Measurements from ENCODE around the gene GP1BB.

The GP1BB gene

GRCh38 chr22:19742160-19743066, 19.1 kb downstream of the GP1BB start:
- TF ChIP-seq TAF1 (IDR thresholded peaks at IDR 0.05; ENCODE audit: low read depth) = no peak
- no peak for TF ChIP-seq EP300 (IDR thresholded peaks at IDR 0.05; ENCODE audit: borderline replicate concordance)
- TF ChIP-seq, protein P1, sequence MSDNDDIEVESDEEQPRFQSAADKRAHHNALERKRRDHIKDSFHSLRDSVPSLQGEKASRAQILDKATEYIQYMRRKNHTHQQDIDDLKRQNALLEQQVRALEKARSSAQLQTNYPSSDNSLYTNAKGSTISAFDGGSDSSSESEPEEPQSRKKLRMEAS (IDR thresholded peaks at IDR 0.05) = no peak
- no peak for TF ChIP-seq EGR1 (IDR thresholded peaks at IDR 0.05)
- TF ChIP-seq YY1 (IDR thresholded peaks at IDR 0.05; ENCODE audit: low read depth) = no peak
- TF ChIP-seq TEAD4 (IDR thresholded peaks at IDR 0.05) = no peak
- no peak for TF ChIP-seq CEBPB (IDR thresholded peaks at IDR 0.05)
- no peak for TF ChIP-seq NFIC (IDR thresholded peaks at IDR 0.05)
- no peak for TF ChIP-seq FOXM1 (IDR thresholded peaks at IDR 0.05; ENCODE audit: borderline replicate concordance, low read depth)
- no peak for TF ChIP-seq CREB1 (IDR thresholded peaks at IDR 0.05; ENCODE audit: low read depth)
- no peak for TF ChIP-seq ZBTB7A (IDR thresholded peaks at IDR 0.05; ENCODE audit: low read depth)

DNA sequence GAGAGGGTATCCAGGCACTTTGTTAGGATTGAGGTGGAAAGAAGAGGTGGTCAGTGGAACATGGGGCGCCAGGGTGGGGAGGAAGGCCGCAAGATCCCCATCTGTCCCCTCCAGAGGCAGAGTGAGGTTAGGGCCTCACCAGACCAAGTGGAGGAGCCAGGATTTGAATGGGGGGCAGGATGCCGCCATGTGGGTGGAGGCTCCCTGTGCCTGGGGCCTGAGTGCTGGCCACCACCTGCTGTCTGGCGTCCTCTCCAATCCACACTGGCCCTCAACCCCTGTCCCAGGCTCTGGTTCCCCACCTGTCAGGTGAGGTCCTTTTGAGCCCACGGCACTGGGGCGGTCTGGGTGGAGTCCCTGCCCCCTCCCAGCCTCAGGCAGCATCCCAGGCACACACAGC, 19.7 kb downstream of the GP1BB start:
- no peak for TF ChIP-seq ZBTB7A (IDR thresholded peaks at IDR 0.05; ENCODE audit: low read depth)
- TF ChIP-seq, protein P1 (IDR thresholded peaks at IDR 0.05) = no peak
- TF ChIP-seq RAD21 (IDR thresholded peaks at IDR 0.05; ENCODE audit: low read depth) = no peak
- no peak for TF ChIP-seq TAF1 (IDR thresholded peaks at IDR 0.05; ENCODE audit: low read depth)
- no peak for TF ChIP-seq NFIC (IDR thresholded peaks at IDR 0.05)
- TF ChIP-seq, protein P2, sequence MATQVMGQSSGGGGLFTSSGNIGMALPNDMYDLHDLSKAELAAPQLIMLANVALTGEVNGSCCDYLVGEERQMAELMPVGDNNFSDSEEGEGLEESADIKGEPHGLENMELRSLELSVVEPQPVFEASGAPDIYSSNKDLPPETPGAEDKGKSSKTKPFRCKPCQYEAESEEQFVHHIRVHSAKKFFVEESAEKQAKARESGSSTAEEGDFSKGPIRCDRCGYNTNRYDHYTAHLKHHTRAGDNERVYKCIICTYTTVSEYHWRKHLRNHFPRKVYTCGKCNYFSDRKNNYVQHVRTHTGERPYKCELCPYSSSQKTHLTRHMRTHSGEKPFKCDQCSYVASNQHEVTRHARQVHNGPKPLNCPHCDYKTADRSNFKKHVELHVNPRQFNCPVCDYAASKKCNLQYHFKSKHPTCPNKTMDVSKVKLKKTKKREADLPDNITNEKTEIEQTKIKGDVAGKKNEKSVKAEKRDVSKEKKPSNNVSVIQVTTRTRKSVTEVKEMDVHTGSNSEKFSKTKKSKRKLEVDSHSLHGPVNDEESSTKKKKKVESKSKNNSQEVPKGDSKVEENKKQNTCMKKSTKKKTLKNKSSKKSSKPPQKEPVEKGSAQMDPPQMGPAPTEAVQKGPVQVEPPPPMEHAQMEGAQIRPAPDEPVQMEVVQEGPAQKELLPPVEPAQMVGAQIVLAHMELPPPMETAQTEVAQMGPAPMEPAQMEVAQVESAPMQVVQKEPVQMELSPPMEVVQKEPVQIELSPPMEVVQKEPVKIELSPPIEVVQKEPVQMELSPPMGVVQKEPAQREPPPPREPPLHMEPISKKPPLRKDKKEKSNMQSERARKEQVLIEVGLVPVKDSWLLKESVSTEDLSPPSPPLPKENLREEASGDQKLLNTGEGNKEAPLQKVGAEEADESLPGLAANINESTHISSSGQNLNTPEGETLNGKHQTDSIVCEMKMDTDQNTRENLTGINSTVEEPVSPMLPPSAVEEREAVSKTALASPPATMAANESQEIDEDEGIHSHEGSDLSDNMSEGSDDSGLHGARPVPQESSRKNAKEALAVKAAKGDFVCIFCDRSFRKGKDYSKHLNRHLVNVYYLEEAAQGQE (IDR thresholded peaks at IDR 0.05; ENCODE audit: low read depth) = no peak
- TF ChIP-seq TEAD4 (IDR thresholded peaks at IDR 0.05) = no peak
- TF ChIP-seq EP300 (IDR thresholded peaks at IDR 0.05; ENCODE audit: borderline replicate concordance) = no peak
- no peak for TF ChIP-seq TCF12 (IDR thresholded peaks at IDR 0.05; ENCODE audit: low read depth)
- TF ChIP-seq YY1 (IDR thresholded peaks at IDR 0.05; ENCODE audit: low read depth) = no peak
- TF ChIP-seq, protein P3, sequence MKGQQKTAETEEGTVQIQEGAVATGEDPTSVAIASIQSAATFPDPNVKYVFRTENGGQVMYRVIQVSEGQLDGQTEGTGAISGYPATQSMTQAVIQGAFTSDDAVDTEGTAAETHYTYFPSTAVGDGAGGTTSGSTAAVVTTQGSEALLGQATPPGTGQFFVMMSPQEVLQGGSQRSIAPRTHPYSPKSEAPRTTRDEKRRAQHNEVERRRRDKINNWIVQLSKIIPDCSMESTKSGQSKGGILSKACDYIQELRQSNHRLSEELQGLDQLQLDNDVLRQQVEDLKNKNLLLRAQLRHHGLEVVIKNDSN (IDR thresholded peaks at IDR 0.05) = no peak
- TF ChIP-seq CEBPB (IDR thresholded peaks at IDR 0.05) = no peak
- no peak for TF ChIP-seq CREB1 (IDR thresholded peaks at IDR 0.05; ENCODE audit: low read depth)
- no peak for TF ChIP-seq FOXM1 (IDR thresholded peaks at IDR 0.05; ENCODE audit: borderline replicate concordance, low read depth)
- no peak for TF ChIP-seq EGR1 (IDR thresholded peaks at IDR 0.05)

- no peak for TF ChIP-seq CEBPB (IDR thresholded peaks at IDR 0.05)
Measured at GRCh38 chr22:19743651-19744050, 20.3 kb downstream of the GP1BB start.

DNA sequence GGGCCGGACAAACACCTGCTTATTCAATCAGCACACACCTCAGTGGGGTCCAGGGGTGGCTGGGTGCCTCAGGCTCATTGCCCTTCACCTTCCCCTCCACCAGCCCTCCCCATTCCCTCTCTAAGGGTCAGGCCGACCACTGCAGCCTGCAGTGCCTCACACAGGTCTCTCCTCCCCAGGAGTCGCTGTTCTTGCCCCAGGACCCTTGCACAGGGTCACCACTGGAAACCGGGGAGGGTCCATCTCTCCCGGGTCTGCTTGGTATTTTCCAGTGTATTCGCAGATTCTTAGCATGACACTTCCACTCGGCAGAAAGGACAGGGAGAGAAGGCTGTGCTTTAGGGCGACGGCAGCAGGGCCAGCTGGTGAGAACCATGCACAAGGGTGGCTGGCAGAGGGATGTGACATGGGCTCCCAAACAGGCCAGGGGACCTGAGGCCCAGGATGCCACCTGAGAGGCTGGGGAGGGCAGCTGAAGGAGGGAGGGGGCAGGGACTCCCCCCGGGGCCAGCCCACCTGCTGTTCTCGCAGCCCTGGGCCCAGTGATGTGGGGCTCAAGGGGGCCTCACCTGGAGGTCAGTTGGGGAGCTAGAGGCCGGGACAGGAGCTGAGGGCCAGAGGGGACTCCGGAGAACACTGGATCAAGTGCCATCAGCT, 21.1 kb downstream of the GP1BB start:
- TF ChIP-seq FOXM1 (IDR thresholded peaks at IDR 0.05; ENCODE audit: borderline replicate concordance, low read depth) = no peak
- TF ChIP-seq YY1 (IDR thresholded peaks at IDR 0.05; ENCODE audit: low read depth) = no peak
- TF ChIP-seq EP300 (IDR thresholded peaks at IDR 0.05; ENCODE audit: borderline replicate concordance) = no peak
- no peak for TF ChIP-seq EGR1 (IDR thresholded peaks at IDR 0.05)
- no peak for TF ChIP-seq CREB1 (IDR thresholded peaks at IDR 0.05; ENCODE audit: low read depth)
- no peak for TF ChIP-seq NFIC (IDR thresholded peaks at IDR 0.05)
- no peak for TF ChIP-seq CEBPB (IDR thresholded peaks at IDR 0.05)
- TF ChIP-seq RAD21 (IDR thresholded peaks at IDR 0.05; ENCODE audit: low read depth) = no peak
- TF ChIP-seq ZBTB7A (IDR thresholded peaks at IDR 0.05; ENCODE audit: low read depth) = no peak
- TF ChIP-seq, protein P3 (IDR thresholded peaks at IDR 0.05) = no peak
- no peak for TF ChIP-seq TAF1 (IDR thresholded peaks at IDR 0.05; ENCODE audit: low read depth)
- TF ChIP-seq, protein P2 (IDR thresholded peaks at IDR 0.05; ENCODE audit: low read depth) = no peak
